DOHH2 (cell line): Measurements from ENCODE around the gene SMARCD2.

ENCODE experiments used
- EZH2phosphoT487 ChIP-seq: fragments of 200-600 bp; sonication (generic); IDR thresholded peaks from 2 replicates; pipeline ENCODE4 v1.6.1; 2017; ENCODE audit warnings: borderline replicate concordance, mild to moderate bottlenecking, antibody characterized with exemption, low read length, moderate library complexity, mixed read lengths
- TF ChIP-seq, protein P1 (sequence below): fragments of 200-600 bp; sonication (generic); IDR thresholded peaks from one replicate; pipeline ENCODE4 v1.5.1; 2014; ENCODE audit warnings: antibody characterized with exemption, mild to moderate bottlenecking, low read depth, low read length; ENCODE audit not compliant: poor library complexity, severe bottlenecking

DNA sequence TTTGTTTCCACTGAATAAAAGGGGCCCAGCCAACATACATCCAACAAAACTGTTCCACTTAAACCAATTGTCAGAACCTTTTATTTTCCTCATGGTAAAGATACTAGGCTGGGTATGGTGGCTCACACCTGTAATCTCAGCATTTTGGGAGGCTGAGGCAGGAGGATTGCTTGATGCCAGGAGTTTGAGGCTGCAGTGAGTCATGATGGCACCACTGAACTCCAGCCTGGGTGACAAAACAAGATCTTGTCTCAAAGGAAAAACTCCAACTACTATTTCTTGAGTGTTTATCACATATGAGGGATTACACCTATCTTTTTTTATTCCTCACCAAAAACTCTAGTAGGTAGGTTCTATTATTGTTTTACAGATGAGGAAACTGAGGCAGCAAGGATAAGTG is 19.9 kb downstream of the SMARCD2 start:
- TF ChIP-seq, protein P1, sequence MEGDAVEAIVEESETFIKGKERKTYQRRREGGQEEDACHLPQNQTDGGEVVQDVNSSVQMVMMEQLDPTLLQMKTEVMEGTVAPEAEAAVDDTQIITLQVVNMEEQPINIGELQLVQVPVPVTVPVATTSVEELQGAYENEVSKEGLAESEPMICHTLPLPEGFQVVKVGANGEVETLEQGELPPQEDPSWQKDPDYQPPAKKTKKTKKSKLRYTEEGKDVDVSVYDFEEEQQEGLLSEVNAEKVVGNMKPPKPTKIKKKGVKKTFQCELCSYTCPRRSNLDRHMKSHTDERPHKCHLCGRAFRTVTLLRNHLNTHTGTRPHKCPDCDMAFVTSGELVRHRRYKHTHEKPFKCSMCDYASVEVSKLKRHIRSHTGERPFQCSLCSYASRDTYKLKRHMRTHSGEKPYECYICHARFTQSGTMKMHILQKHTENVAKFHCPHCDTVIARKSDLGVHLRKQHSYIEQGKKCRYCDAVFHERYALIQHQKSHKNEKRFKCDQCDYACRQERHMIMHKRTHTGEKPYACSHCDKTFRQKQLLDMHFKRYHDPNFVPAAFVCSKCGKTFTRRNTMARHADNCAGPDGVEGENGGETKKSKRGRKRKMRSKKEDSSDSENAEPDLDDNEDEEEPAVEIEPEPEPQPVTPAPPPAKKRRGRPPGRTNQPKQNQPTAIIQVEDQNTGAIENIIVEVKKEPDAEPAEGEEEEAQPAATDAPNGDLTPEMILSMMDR: no peak
- TF ChIP-seq EZH2phosphoT487: no peak
